Uterus (tissue), 4 donors: Measurements from ENCODE around the gene TMEM14A. TPM values are rescaled to one million over a fixed set of nuclear protein-coding genes. Genes with fewer than 3 reads are reported as not detected.
"Not testable (repeated sequence)": the region's sequence is repeated elsewhere in the genome, so short reads cannot be mapped to it uniquely, and the experiment has no call there.

Source experiments
- DNase-seq, 2 donors: peaks; one replicate each; pipeline ENCODE4 v3.0.0-alpha.2; 2019 to 2020
- H3K27ac ChIP-seq, 2 donors: fragments of 200-600 bp; sonication (generic); 1 replicate in 1 of 2; 2 replicates in 1 of 2; pipeline ENCODE4 v1.5.1; 2016 to 2018
- H3K27me3 ChIP-seq, 2 donors: fragments of 200-600 bp; sonication (generic); one replicate each; pipeline ENCODE4 v1.5.1; 2018 to 2019; ENCODE audit warnings: control low read depth in 1 of 2
- H3K36me3 ChIP-seq, 2 donors: fragments of 200-600 bp; sonication (generic); one replicate each; pipeline ENCODE4 v1.5.1; 2019; ENCODE audit warnings: control low read depth in 1 of 2
- H3K4me1 ChIP-seq, 2 donors: fragments of 200-600 bp; sonication (generic); one replicate each; pipeline ENCODE4 v1.5.1; 2018 to 2019; ENCODE audit warnings: control low read depth in 1 of 2
- H3K4me3 ChIP-seq, 2 donors: fragments of 200-600 bp; sonication (generic); 1 replicate in 1 of 2; 2 replicates in 1 of 2; pipeline ENCODE4 v1.5.1; 2018 to 2019; ENCODE audit warnings: mild to moderate bottlenecking in 1 of 2
- H3K9me3 ChIP-seq, 2 donors: fragments of 200-600 bp; sonication (generic); one replicate each; pipeline ENCODE4 v1.5.1; 2019; ENCODE audit warnings: control low read depth in 1 of 2
- CTCF ChIP-seq, 4 experiments: fragments of 200-600 bp in 2 of 4; fragments of 450-650 bp in 2 of 4; sonication (generic) in 2 of 4; IDR thresholded peaks; one replicate each; pipeline ENCODE4 v1.5.1; 2016 to 2019; ENCODE audit warnings: antibody characterized with exemption in 4 of 4, mild to moderate bottlenecking in 2 of 4, moderate library complexity in 1 of 4
- POLR2A ChIP-seq, 2 donors: fragments of 450-650 bp; IDR thresholded peaks; one replicate each; pipeline ENCODE4 v1.6.1; 2016; ENCODE audit warnings: antibody characterized with exemption in 2 of 2, mild to moderate bottlenecking in 1 of 2, moderate library complexity in 1 of 2
- intact Hi-C: fragments of 100-400 bp; cut with DNase I; formaldehyde crosslinking; loops from one replicate; pipeline ENCODE4 v1.15.1; 2023; ENCODE audit warnings: low total_unique reads
- total RNA-seq, 4 donors: library from RNA; depleted of rRNA in 3 of 4; stranded (reverse); fragments of >200 nt in 3 of 4; gene quantifications; one replicate each; pipeline versions ENCODE4 v1.1.0 to v1.2.4, GENCODE V29; 2014 to 2023
- donor health status: DM: yes; HTN: yes; CAD: no.

Gene TMEM14A
- total RNA-seq, 4 donors from 2014 or later: 9.5 to 65.0 (median 32.8) TPM

- H3K27me3 ChIP-seq: no peaks in the 10 kb centered on the region
- TF ChIP-seq POLR2A (IDR thresholded peaks at IDR 0.05): no peak
- no peak for TF ChIP-seq CTCF (IDR thresholded peaks at IDR 0.05)
- H3K4me1 ChIP-seq: no peaks in the 10 kb centered on the region
- H3K9me3 ChIP-seq: no peaks in the 10 kb centered on the region
- H3K27ac ChIP-seq: no peak overlapping the region
- no peak overlapping the region for H3K4me3 ChIP-seq
- intact Hi-C loops: no loop called here
- DNase-seq: no peak
- no peaks in the 10 kb centered on the region for H3K36me3 ChIP-seq
Measured at GRCh38 chr6:52697903-52698302, 27.0 kb downstream of the TMEM14A start.

- Histone ChIP-seq H3K27ac (no peak overlapping the region), H3K4me3 (no peak overlapping the region), H3K4me1 (no peaks in the 10 kb centered on the region), H3K27me3 (no peaks in the 10 kb centered on the region), H3K36me3 (no peaks in the 10 kb centered on the region), H3K9me3 (no peaks in the 10 kb centered on the region)
- DNase-seq: no peak
- intact Hi-C loops: no loop called here
- TF ChIP-seq CTCF (IDR thresholded peaks at IDR 0.05) (no peak), POLR2A (IDR thresholded peaks at IDR 0.05) (no peak)
Measured at GRCh38 chr6:52704060-52704459, 33.1 kb downstream of the TMEM14A start.

- H3K27ac ChIP-seq, H3K4me3 ChIP-seq, H3K9me3 ChIP-seq, intact Hi-C loops, DNase-seq, H3K27me3 ChIP-seq, H3K36me3 ChIP-seq, H3K4me1 ChIP-seq: not testable (repeated sequence)
Measured at GRCh38 chr6:52704781-52705502, 34.0 kb downstream of the TMEM14A start.

GRCh38 chr6:52706001-52706400 is 35.1 kb downstream of the TMEM14A start:
- TF ChIP-seq CTCF (IDR thresholded peaks at IDR 0.05): no peak
- TF ChIP-seq POLR2A (IDR thresholded peaks at IDR 0.05): no peak
- intact Hi-C loops: no loop called here
- no peak for DNase-seq

GRCh38 chr6:52707963-52708680 is 37.2 kb downstream of the TMEM14A start:
- H3K27ac ChIP-seq: no peak overlapping the region
- intact Hi-C loops: no loop called here
- H3K4me1 ChIP-seq: no peaks in the 10 kb centered on the region
- H3K36me3 ChIP-seq: no peaks in the 10 kb centered on the region
- TF ChIP-seq POLR2A (IDR thresholded peaks at IDR 0.05) (no peak), CTCF (IDR thresholded peaks at IDR 0.05) (no peak)
- no peaks in the 10 kb centered on the region for H3K9me3 ChIP-seq
- H3K27me3 ChIP-seq: no peaks in the 10 kb centered on the region
- DNase-seq: no peak
- H3K4me3 ChIP-seq: no peak overlapping the region

More at GRCh38 chr6:52706001-52706400, 35.1 kb downstream of the TMEM14A start:
- Histone ChIP-seq H3K27ac (no peak overlapping the region), H3K4me3 (no peak overlapping the region), H3K9me3 (no peaks in the 10 kb centered on the region), H3K36me3 (no peaks in the 10 kb centered on the region), H3K27me3 (no peaks in the 10 kb centered on the region), H3K4me1 (no peaks in the 10 kb centered on the region)
